T-cell (primary cell): Measurements from ENCODE around the gene CNGA4. TPM values are rescaled to one million over a fixed set of nuclear protein-coding genes. Genes with fewer than 3 reads are reported as not detected.

Experiments
- ATAC-seq, 4 experiments: fragments of 200-7000 bp in 3 of 4; fragments of 150-1000 bp in 1 of 4; cut with Tn5 transposase; replicated peaks in 1 of 4; 1 replicate in 3 of 4; 2 replicates in 1 of 4; pipeline ENCODE4 v1.10.0; 2021; ENCODE audit warnings: moderate library complexity in 3 of 4, mild to moderate bottlenecking in 2 of 4, moderate number of reproducible peaks in 1 of 4
- CTCF ChIA-PET, 2 donors: fragments of 300-600 bp; sonication (Branson Sonifier 250); formaldehyde crosslinking; loops; one replicate each; lab custom pipeline; 2022; ENCODE audit warnings: antibody characterized with exemption in 2 of 2; lab: Charles Lee
- POLR2A ChIA-PET, 2 donors: fragments of 300-600 bp; sonication (Branson Sonifier 250); formaldehyde crosslinking; loops; one replicate each; lab custom pipeline; 2022; ENCODE audit warnings: antibody characterized with exemption in 2 of 2; lab: Charles Lee
- DNase-seq, 35 experiments: peaks; one replicate each; pipeline versions ENCODE4 v3.0.0 to v3.0.0-alpha.2; 2013 to 2023
- H3K27ac ChIP-seq: one replicate; pipeline ENCODE4 v1.5.1; 2013; ENCODE audit warnings: low read length
- H3K27me3 ChIP-seq, 2 experiments: replicated peaks in 1 of 2; 1 replicate in 1 of 2; 2 replicates in 1 of 2; pipeline versions ENCODE4 v1.6.1 to v1.7.0; 2013; ENCODE audit warnings: low read length in 1 of 2, mixed read lengths in 1 of 2; ENCODE audit not compliant: control insufficient read depth in 2 of 2, insufficient read depth in 2 of 2; ENCODE audit errors: extremely low read depth in 1 of 2
- H3K36me3 ChIP-seq, 2 donors: 1 replicate in 1 of 2; 2 replicates in 1 of 2; pipeline versions ENCODE4 v1.6.1 to v1.7.0; 2013; ENCODE audit warnings: low read length in 1 of 2; ENCODE audit not compliant: control insufficient read depth in 2 of 2, insufficient read depth in 1 of 2; ENCODE audit errors: extremely low read depth in 1 of 2
- H3K4me1 ChIP-seq, 2 experiments: 1 replicate in 1 of 2; 2 replicates in 1 of 2; pipeline versions ENCODE4 v1.6.1 to v1.7.0; 2013; ENCODE audit warnings: low read length in 2 of 2, mixed read lengths in 1 of 2; ENCODE audit not compliant: insufficient read depth in 2 of 2, control insufficient read depth in 1 of 2; ENCODE audit errors: extremely low read depth in 1 of 2
- H3K4me3 ChIP-seq, 2 donors: 1 replicate in 1 of 2; 2 replicates in 1 of 2; pipeline versions ENCODE4 v1.5.1 to v1.7.0; 2013; ENCODE audit warnings: mild to moderate bottlenecking in 2 of 2, low read length in 1 of 2, moderate library complexity in 1 of 2; ENCODE audit not compliant: control insufficient read depth in 1 of 2; ENCODE audit errors: extremely low read depth in 1 of 2
- H3K9me3 ChIP-seq: 2 replicates; pipeline ENCODE4 v1.7.0; 2013
- H3K27ac Mint-ChIP-seq, 2 donors: one replicate each; pipeline ENCODE4 v1.8.0; 2020 to 2021; ENCODE audit warnings: mild to moderate bottlenecking in 2 of 2, mixed read lengths in 2 of 2
- H3K27me3 Mint-ChIP-seq, 2 donors: one replicate each; pipeline ENCODE4 v1.8.0; 2021 to 2022; ENCODE audit warnings: mixed read lengths in 2 of 2
- H3K36me3 Mint-ChIP-seq: one replicate; pipeline ENCODE4 v1.8.0; 2021; ENCODE audit warnings: mixed read lengths
- H3K4me1 Mint-ChIP-seq, 3 donors: one replicate each; pipeline ENCODE4 v1.8.0; 2020 to 2022; ENCODE audit warnings: mixed read lengths in 3 of 3, mild to moderate bottlenecking in 1 of 3
- H3K4me3 Mint-ChIP-seq, 3 donors: one replicate each; pipeline ENCODE4 v1.8.0; 2020 to 2022; ENCODE audit warnings: mild to moderate bottlenecking in 3 of 3, mixed read lengths in 3 of 3, moderate library complexity in 3 of 3
- H3K9me3 Mint-ChIP-seq, 3 donors: one replicate each; pipeline ENCODE4 v1.8.0; 2020 to 2022; ENCODE audit warnings: mixed read lengths in 3 of 3
- WGBS: methylation state at CpG from one replicate; pipeline ENCODE4 v1.1.5; 2013; ENCODE audit warnings: missing lambda C conversion rate; ENCODE audit not compliant: insufficient coverage; 5-methylcytosine and 5-hydroxymethylcytosine counted together
- total RNA-seq, 35 experiments: library from RNA in 6 of 35; stranded (reverse) in 6 of 35; fragments of 120-200 nt in 1 of 35; gene quantifications; one replicate each; pipeline versions ENCODE4 v1.2.1 to v1.2.4 and lab custom pipeline; 2013 to 2026

The CNGA4 gene
- total RNA-seq, 5 donors from 2014 or later (not counting 1 experiment from before 2014, with no cell fraction given), result 0.20 to 0.88 (median 0.44) TPM

DNA sequence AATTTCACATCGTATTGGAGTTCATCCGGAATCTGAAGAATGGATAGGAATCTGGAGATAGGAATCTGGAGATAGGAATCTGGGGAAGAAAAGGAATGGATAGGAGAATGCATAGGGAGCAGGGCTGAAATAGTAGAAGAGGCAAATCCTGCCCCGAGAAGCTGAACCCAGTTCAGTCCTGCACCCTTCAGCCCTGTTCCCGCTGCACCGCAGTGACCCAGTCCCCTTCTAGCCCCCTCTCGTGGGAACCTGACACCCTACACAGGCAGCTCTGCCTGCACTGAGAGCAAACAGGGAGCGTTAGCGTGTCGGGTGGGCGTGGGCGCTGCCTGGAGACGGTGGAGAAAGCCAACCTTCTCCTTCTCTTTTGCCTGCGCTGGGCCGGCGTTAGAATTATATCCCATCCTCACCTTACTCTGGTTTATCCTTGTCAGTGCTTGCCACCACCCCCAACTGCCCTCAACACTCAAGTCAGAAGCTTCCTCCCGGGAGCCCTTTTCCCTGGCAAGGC is 19.7 kb downstream of the CNGA4 start:
- ATAC-seq (peak; percentile 23 to 42 (median 28)), DNase-seq (peak in 1 of 35 experiments; percentile 16)
- Histone ChIP-seq H3K9me3 (no peaks in the 10 kb centered on the region), H3K36me3 (no peaks in the 10 kb centered on the region), H3K4me3 (peak overlapping the region in 1 of 2 donors; percentile 38), H3K27me3 (peaks cover 27 to 33% of the 10 kb centered on the region in 2 experiments), H3K27ac (no peak overlapping the region), H3K4me1 (peaks cover 0 to 20% of the 10 kb centered on the region in 2 experiments)
- Mint-ChIP-seq H3K27me3 (peaks cover under 1 to 13% of the 10 kb centered on the region in 2 donors), H3K4me3 (peak overlapping the region in 2 of 3 donors; percentile 71 to 73), H3K4me1 (peaks cover 0 to 11% (median 7%) of the 10 kb centered on the region in 3 donors), H3K36me3 (no peaks in the 10 kb centered on the region), H3K9me3 (no peaks in the 10 kb centered on the region), H3K27ac (no peak overlapping the region)
- ChIA-PET POLR2A (no interaction called here), CTCF (no interaction called here)
- WGBS, result 12% methylated on average over 15 of the region's 16 CpGs

- ATAC-seq (no peak), DNase-seq (peak in 1 of 35 experiments; percentile 7)
- ChIA-PET CTCF (interaction anchor here (0.6 to 0.8 kb wide), 2 partner anchors 9 to 103 kb away, joined by 3 to 4 read pairs; no protein-coding TSS in a partner anchor), POLR2A (no interaction called here)
- no peak overlapping the region for H3K27ac Mint-ChIP-seq
- H3K36me3 Mint-ChIP-seq, result no peaks in the 10 kb centered on the region
- H3K4me1 Mint-ChIP-seq, result peaks cover 0 to 11% (median 7%) of the 10 kb centered on the region in 3 donors
- peaks cover 17 to 25% of the 10 kb centered on the region in 2 donors for H3K27me3 Mint-ChIP-seq
- peaks cover 0 to 20% of the 10 kb centered on the region in 2 experiments for H3K4me1 ChIP-seq
- H3K36me3 ChIP-seq, result no peaks in the 10 kb centered on the region
- H3K27ac ChIP-seq, result no peak overlapping the region
- no peaks in the 10 kb centered on the region for H3K9me3 Mint-ChIP-seq
- H3K9me3 ChIP-seq, result no peaks in the 10 kb centered on the region
- 41% methylated on average over 2 of the region's 5 CpGs for WGBS
- peaks cover 24 to 33% of the 10 kb centered on the region in 2 experiments for H3K27me3 ChIP-seq
- H3K4me3 ChIP-seq, result peak overlapping the region; percentile 29 to 53
- no peak overlapping the region for H3K4me3 Mint-ChIP-seq
Measured at GRCh38 chr11:6260207-6260726, 21.4 kb downstream of the CNGA4 start.

DNA sequence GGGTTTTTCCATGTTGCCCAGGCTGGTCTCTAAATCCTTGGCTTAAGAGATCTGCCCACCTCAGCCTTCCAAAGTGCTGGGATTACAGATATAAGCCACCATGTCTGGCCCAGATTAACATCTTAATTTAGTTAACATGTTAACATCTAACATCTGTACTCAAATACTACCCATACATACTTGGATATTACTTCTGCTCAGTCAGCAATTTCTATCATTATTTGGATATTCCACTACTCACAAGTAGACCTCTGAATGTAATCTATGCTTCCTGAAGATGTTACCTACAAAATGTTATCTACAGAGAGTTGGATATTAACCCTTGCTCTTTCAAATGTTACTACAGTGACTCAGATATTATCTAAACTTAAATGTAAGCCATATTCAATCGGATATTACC is 24.8 kb downstream of the CNGA4 start:
- Histone ChIP-seq H3K9me3 (no peaks in the 10 kb centered on the region), H3K27me3 (peaks cover 17 to 26% of the 10 kb centered on the region in 2 experiments), H3K36me3 (no peaks in the 10 kb centered on the region), H3K4me1 (peaks cover 0 to 18% of the 10 kb centered on the region in 2 experiments), H3K27ac (no peak overlapping the region), H3K4me3 (no peak overlapping the region)
- CTCF ChIA-PET, result no interaction called here
- Mint-ChIP-seq H3K27me3 (peaks cover 21 to 29% of the 10 kb centered on the region in 2 donors), H3K4me3 (no peak overlapping the region), H3K9me3 (no peaks in the 10 kb centered on the region), H3K4me1 (peaks cover 0 to 8% (median 6%) of the 10 kb centered on the region in 3 donors), H3K27ac (no peak overlapping the region), H3K36me3 (no peaks in the 10 kb centered on the region)
- POLR2A ChIA-PET, result no interaction called here
- WGBS, result 100% methylated on average over 1 of the region's 1 CpG
- no peak for ATAC-seq
- no peak for DNase-seq

- Histone ChIP-seq H3K27ac (no peak overlapping the region), H3K9me3 (no peaks in the 10 kb centered on the region), H3K4me3 (no peak overlapping the region), H3K36me3 (no peaks in the 10 kb centered on the region), H3K27me3 (peaks cover 3 to 27% of the 10 kb centered on the region in 2 experiments), H3K4me1 (no peaks in the 10 kb centered on the region)
- Mint-ChIP-seq H3K4me1 (no peaks in the 10 kb centered on the region), H3K27me3 (peaks cover 31 to 56% of the 10 kb centered on the region in 2 donors), H3K36me3 (no peaks in the 10 kb centered on the region), H3K27ac (no peak overlapping the region), H3K4me3 (no peak overlapping the region), H3K9me3 (no peaks in the 10 kb centered on the region)
- DNase-seq (no peak), ATAC-seq (no peak)
- POLR2A ChIA-PET, result no interaction called here
- 73% methylated on average over 1 of the region's 1 CpG for WGBS
- CTCF ChIA-PET, result interaction anchor here (0.6 to 1.4 kb wide), 3 partner anchors 12 to 95 kb away, joined by 3 to 9 read pairs (median 3); no protein-coding TSS in a partner anchor
Measured at GRCh38 chr11:6268820-6269219, 29.9 kb downstream of the CNGA4 start.

- ChIA-PET CTCF (no interaction called here), POLR2A (no interaction called here)
- ATAC-seq (no peak), DNase-seq (peak in 2 of 35 experiments; percentile 16 to 29)
- no peaks in the 10 kb centered on the region for H3K36me3 ChIP-seq
- H3K4me3 ChIP-seq, result no peak overlapping the region
- H3K4me3 Mint-ChIP-seq, result no peak overlapping the region
- 93% methylated on average over 23 of the region's 24 CpGs for WGBS
- H3K9me3 ChIP-seq, result no peaks in the 10 kb centered on the region
- no peaks in the 10 kb centered on the region for H3K36me3 Mint-ChIP-seq
- H3K27ac Mint-ChIP-seq, result no peak overlapping the region
- H3K4me1 Mint-ChIP-seq, result no peaks in the 10 kb centered on the region
- H3K27me3 Mint-ChIP-seq, result peaks cover 33 to 55% of the 10 kb centered on the region in 2 donors
- no peaks in the 10 kb centered on the region for H3K9me3 Mint-ChIP-seq
- peaks cover 3 to 27% of the 10 kb centered on the region in 2 experiments for H3K27me3 ChIP-seq
- H3K27ac ChIP-seq, result no peak overlapping the region
- no peaks in the 10 kb centered on the region for H3K4me1 ChIP-seq
Measured at GRCh38 chr11:6269994-6270393, 31.1 kb downstream of the CNGA4 start.

DNA sequence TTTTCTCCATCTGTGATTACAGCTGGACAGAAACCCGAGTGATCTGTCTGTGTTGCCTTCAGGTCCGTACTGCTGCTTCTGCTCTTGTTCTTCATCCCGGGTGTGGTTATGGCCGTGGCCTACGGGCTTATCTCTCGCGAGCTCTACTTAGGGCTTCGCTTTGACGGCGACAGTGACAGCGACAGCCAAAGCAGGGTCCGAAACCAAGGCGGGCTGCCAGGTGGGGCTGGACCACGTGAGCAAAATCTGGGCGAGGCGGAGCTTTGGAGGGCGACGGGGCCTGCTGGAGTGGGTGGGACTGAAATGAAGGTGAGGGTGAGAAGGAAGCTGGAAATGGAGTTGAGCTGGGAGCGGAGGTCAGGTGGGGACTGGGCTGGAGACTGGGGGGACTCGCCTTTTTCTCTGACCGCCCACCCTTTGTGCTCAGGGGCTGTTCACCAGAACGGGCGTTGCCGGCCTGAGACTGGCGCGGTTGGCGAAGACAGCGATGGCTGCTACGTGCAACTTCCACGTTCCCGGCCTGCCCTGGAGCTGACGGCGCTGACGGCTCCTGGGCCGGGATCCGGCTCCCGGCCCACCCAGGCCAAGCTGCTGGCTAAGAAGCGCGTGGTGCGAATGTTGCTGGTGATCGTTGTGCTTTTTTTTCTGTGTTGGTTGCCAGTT is 31.8 kb downstream of the CNGA4 start:
- Histone ChIP-seq H3K36me3 (no peaks in the 10 kb centered on the region), H3K4me3 (no peak overlapping the region), H3K4me1 (no peaks in the 10 kb centered on the region), H3K9me3 (no peaks in the 10 kb centered on the region), H3K27ac (no peak overlapping the region), H3K27me3 (peaks cover under 1 to 26% of the 10 kb centered on the region in 2 experiments)
- DNase-seq (no peak), ATAC-seq (no peak)
- ChIA-PET POLR2A (no interaction called here), CTCF (no interaction called here)
- H3K4me1 Mint-ChIP-seq, result no peaks in the 10 kb centered on the region
- peak overlapping the region in 2 of 3 donors; percentile 14 to 54 for H3K4me3 Mint-ChIP-seq
- 83% methylated on average over 38 of the region's 41 CpGs for WGBS
- no peaks in the 10 kb centered on the region for H3K9me3 Mint-ChIP-seq
- H3K27me3 Mint-ChIP-seq, result peaks cover 39 to 57% of the 10 kb centered on the region in 2 donors
- H3K36me3 Mint-ChIP-seq, result no peaks in the 10 kb centered on the region
- no peak overlapping the region for H3K27ac Mint-ChIP-seq
